22Rv1 (cell line): Measurements from ENCODE around the gene PTMA.

Experiments
- H3K27ac ChIP-seq: fragments of 450-650 bp; 2 replicates; pipeline ENCODE4 v1.5.1; 2017
- ZFX ChIP-seq: fragments of 450-650 bp; IDR thresholded peaks from 2 replicates; pipeline ENCODE4 v1.6.1; 2017; ENCODE audit warnings: antibody characterized with exemption, borderline replicate concordance
- TF ChIP-seq, protein P1 (sequence below): fragments of 450-650 bp; IDR thresholded peaks from 2 replicates; pipeline ENCODE4 v1.5.1; 2017; ENCODE audit warnings: mild to moderate bottlenecking

The PTMA gene

GRCh38 chr2:231710799-231711676 lies 2.7 kb downstream of the PTMA start:
- TF ChIP-seq, protein P1, sequence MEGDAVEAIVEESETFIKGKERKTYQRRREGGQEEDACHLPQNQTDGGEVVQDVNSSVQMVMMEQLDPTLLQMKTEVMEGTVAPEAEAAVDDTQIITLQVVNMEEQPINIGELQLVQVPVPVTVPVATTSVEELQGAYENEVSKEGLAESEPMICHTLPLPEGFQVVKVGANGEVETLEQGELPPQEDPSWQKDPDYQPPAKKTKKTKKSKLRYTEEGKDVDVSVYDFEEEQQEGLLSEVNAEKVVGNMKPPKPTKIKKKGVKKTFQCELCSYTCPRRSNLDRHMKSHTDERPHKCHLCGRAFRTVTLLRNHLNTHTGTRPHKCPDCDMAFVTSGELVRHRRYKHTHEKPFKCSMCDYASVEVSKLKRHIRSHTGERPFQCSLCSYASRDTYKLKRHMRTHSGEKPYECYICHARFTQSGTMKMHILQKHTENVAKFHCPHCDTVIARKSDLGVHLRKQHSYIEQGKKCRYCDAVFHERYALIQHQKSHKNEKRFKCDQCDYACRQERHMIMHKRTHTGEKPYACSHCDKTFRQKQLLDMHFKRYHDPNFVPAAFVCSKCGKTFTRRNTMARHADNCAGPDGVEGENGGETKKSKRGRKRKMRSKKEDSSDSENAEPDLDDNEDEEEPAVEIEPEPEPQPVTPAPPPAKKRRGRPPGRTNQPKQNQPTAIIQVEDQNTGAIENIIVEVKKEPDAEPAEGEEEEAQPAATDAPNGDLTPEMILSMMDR: no peak
- TF ChIP-seq ZFX: no peak
- H3K27ac ChIP-seq: peak overlapping the region; percentile 99

DNA sequence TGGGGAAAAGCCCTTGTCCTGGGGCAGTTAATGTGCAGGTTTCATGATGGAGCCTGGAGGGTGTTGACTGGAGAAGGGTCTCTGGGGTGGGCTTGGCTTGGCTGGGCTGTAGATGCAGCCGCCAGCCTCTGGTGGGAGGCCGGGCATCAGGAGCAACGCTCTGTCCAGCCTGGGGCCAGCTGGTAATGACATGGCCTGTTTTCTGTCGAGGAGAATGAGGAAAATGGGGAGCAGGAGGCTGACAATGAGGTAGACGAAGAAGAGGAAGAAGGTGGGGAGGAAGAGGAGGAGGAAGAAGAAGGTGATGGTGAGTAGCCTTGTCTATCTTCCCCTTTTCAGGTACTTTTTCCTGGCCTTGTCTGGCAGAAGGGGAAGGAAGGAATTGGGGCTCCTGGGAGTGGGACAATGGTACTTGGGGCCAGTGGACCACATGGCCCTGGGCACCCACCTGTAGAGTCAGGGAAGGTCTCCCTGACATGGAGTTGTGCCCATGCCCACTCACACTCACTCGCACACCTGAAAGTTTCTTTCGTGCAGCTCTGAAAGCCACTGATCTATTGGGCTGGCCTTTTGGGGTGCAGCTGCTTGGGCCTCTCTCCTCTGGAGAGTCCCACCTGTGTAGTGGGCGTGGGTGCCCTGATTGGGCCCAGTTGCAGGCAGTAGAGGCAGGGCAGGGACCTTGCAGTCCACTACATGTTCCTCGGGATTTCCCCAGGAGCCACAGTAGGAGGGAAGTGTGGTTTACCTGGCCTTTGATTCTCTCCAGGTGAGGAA lies 3.5 kb downstream of the PTMA start:
- H3K27ac ChIP-seq: peak overlapping the region; percentile 99
- TF ChIP-seq, protein P1: no peak
- TF ChIP-seq ZFX: no peak

DNA sequence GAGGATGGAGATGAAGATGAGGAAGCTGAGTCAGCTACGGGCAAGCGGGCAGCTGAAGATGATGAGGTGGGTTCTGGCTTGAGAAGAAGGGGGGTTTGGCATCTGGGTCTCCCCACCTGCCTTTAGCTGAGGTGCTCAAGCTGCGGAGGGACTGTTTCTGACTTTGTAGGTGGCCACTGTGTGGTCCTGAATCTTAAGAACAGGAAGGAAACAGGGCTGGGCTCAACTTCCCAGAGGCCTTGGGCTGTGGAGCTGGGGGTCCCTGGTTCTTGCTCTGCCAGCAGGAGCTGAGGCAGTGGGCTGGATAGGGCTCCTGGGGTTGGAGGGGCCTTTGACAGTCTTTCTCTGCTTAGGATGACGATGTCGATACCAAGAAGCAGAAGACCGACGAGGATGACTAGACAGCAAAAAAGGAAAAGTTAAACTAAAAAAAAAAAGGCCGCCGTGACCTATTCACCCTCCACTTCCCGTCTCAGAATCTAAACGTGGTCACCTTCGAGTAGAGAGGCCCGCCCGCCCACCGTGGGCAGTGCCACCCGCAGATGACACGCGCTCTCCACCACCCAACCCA lies 4.2 kb downstream of the PTMA start:
- peak overlapping the region; percentile 99 for H3K27ac ChIP-seq

DNA sequence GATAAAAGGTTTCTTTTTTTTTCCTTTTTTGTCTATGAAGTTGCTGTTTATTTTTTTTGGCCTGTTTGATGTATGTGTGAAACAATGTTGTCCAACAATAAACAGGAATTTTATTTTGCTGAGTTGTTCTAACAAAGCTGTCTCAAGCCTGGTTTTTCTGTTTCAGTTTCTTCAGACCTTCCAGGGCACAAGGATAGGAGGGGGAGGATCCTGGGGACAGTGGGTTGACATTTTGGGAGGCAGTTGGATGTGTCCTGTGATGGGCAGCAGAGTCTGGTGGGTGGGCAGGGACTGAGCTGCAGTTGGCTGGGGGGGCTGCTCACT lies 5.0 kb downstream of the PTMA start:
- H3K27ac ChIP-seq: peak overlapping the region; percentile 99

GRCh38 chr2:231713730-231714638 lies 5.7 kb downstream of the PTMA start:
- no peak for TF ChIP-seq ZFX
- TF ChIP-seq, protein P1: peak; percentile 87
- peak overlapping the region; percentile 99 for H3K27ac ChIP-seq

GRCh38 chr2:231714639-231715498 lies 6.5 kb downstream of the PTMA start:
- peak overlapping the region; percentile 99 for H3K27ac ChIP-seq
- TF ChIP-seq ZFX: no peak
- TF ChIP-seq, protein P1: peak; percentile 85

- H3K27ac ChIP-seq: peak overlapping the region; percentile 99; the same call in 1 of the 2 replicates
- TF ChIP-seq, protein P1: peak; percentile 41
- TF ChIP-seq ZFX: no peak
Measured at GRCh38 chr2:231715499-231715837, 7.1 kb downstream of the PTMA start.
